ENCODE data around the gene RHOC. TPM values are rescaled to one million over a fixed set of nuclear protein-coding genes. Genes with fewer than 3 reads are reported as not detected.

Gene RHOC
- total and polyA plus RNA-seq, 2 experiments from 2014 or later: 65.4 to 76.7 TPM

GRCh38 chr1:112694363-112694929 is 12.5 kb downstream of the RHOC start:
- no peaks in the 10 kb centered on the region; the same call in none of the 2 replicates for H3K36me3 ChIP-seq (ENCODE audit: insufficient read depth)
- H3K36me3 Mint-ChIP-seq (ENCODE audit: low read depth): peaks cover 66% of the 10 kb centered on the region
- peaks cover 29% of the 10 kb centered on the region for H3K4me1 Mint-ChIP-seq

More at GRCh38 chr1:112694363-112694929, 12.5 kb downstream of the RHOC start:
- Mint-ChIP-seq H3K27me3 (ENCODE audit: insufficient read depth, low read depth, poor library complexity) (peaks cover 13% of the 10 kb centered on the region), H3K9me3 (no peaks in the 10 kb centered on the region), H3K27ac (no peak overlapping the region), H3K4me3 (no peak overlapping the region)
- no peak for ATAC-seq
- Histone ChIP-seq H4K20me1 (replicated peaks; ENCODE audit: insufficient read depth) (no peaks in the 10 kb centered on the region; the same call in none of the 2 replicates), H3K79me2 (replicated peaks; ENCODE audit: insufficient read depth) (no peaks in the 10 kb centered on the region), H3K27me3 (ENCODE audit: insufficient read depth) (no peaks in the 10 kb centered on the region), H3F3A (replicated peaks; ENCODE audit: low read depth) (no peaks in the 10 kb centered on the region), H3K27ac (ENCODE audit: low read depth) (no peak overlapping the region), H3K9me2 (ENCODE audit: insufficient read depth) (no peaks in the 10 kb centered on the region), H3K4me1 (ENCODE audit: insufficient read depth) (peaks cover 8% of the 10 kb centered on the region; the same call in 1 of the 2 replicates), H3K4me3 (no peak overlapping the region), H2AFZ (no peak overlapping the region), H3K4me2 (no peak overlapping the region)
- DNase-seq (ENCODE audit: low spot score): no peak
- TF ChIP-seq ZNF114 (CRISPR knock-in tag; IDR thresholded peaks at IDR 0.05) (no peak), POLR2AphosphoS5 (IDR thresholded peaks at IDR 0.05; ENCODE audit: low read depth) (no peak), REST (IDR thresholded peaks at IDR 0.05; ENCODE audit: unreplicated experiment) (no peak), EZH2 (IDR thresholded peaks at IDR 0.05; ENCODE audit: low read depth, unreplicated experiment) (no peak), ZNF462 (CRISPR knock-in tag; IDR thresholded peaks at IDR 0.05) (no peak), ETS1 (IDR thresholded peaks at IDR 0.05) (no peak), JUNB (IDR thresholded peaks at IDR 0.05; ENCODE audit: unreplicated experiment) (no peak), EZH2phosphoT487 (IDR thresholded peaks at IDR 0.05; ENCODE audit: unreplicated experiment) (no peak), ZNF331 (CRISPR knock-in tag; IDR thresholded peaks at IDR 0.05; ENCODE audit: low read depth) (no peak)

All from GM23338 (cell line).